Inferior parietal cortex (tissue), 1 donor: Measurements from ENCODE around the gene MCHR1.

ENCODE experiments used
- DNase-seq: peaks from one replicate; pipeline ENCODE4 v3.0.0-alpha.2; 2016; ENCODE audit errors: extremely low spot score

The MCHR1 gene

DNA sequence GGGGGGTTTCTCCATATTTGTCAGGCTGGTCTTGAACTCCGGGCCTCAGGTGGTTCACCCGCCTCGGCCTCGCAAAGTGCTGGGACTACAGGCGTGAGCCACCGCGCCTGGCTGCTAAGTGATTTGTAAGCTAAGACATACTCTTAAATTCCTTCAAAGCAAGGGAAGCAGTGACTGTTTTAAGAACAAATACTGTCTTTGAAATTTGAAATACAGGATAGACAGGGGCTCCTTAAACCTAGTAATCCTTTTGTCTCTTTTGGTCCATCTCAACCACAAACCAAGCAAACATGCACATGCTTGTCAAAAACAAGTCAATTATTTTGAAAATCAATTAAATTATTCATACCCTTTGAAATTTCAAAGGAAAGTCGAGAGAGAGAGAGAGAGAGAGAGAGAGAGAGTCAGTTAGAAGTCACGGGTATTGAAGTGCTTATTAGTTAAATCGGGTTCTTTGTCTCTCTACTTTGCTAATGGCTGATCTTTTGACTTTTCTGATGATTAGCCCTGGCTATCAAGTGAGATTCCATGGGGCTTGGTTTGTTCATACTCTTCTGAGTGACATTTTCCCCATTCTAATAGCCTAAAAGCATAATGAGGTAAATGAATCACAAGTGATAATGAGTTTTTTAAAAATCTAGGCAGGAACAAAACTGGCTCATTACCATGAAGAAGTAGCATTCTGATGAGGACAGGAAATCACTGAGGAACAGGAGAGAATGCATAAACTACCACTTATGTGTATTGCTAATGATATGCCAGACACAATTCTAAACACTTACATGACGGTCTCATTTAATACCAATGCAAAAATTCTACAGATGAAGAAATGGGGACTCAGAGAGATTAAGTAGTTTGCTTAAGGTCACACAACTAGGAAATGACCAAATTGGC lies 48.0 kb downstream of the MCHR1 start:
- DNase-seq, result no peak

DNA sequence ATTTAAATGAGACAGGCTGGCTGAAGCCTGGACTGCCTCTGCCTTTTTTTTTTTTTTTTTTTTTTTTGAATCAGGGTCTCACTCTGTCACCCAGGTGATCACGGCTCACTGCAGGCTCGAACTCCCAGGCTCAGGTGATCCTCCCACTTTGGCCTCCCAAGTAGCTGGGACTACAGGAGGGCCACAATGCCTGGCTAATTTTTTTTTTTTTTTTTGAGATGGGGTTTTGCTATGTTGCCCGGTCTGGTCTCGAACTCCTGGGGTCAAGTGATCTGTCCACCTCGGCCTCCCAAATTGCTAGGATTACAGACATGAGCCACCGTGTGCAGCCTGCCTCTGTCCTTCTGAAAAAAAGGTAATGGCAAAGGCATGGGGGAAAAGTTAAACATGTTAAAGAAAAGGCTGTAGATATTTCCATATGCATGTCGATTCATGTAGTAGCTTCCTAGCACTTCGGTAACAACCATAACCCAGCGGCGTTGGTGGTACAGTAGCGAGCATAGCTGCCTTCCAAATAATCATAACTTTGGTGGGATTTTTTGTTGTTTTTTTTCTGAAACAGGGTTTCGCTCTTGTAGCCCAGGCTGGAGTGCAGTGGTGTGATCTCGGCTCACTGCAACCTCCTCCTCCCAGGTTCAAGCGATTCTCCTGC lies 48.8 kb downstream of the MCHR1 start:
- DNase-seq, result no peak

DNA sequence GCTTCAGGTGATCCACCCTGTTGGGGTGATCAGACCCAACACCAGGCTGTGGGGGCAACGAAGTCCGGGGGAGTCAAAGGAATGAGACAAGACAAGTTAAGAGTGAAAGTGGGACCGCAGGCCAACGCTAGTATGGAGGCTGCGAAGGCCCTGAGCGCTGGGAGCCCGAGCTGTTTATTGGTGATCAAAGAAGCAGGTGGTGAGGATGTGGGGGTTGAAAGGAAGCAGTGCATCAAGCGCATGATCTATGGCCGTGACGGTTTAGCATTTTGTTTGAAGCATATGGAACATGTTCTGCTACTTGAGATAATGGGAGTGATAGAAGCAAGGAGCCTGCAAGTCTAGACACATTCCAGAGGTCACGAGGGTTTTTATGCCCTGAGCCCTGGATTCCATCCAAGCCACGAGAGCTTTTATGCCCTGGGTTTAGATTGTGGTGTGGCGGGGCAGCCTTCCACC lies 49.5 kb downstream of the MCHR1 start:
- no peak for DNase-seq

DNA sequence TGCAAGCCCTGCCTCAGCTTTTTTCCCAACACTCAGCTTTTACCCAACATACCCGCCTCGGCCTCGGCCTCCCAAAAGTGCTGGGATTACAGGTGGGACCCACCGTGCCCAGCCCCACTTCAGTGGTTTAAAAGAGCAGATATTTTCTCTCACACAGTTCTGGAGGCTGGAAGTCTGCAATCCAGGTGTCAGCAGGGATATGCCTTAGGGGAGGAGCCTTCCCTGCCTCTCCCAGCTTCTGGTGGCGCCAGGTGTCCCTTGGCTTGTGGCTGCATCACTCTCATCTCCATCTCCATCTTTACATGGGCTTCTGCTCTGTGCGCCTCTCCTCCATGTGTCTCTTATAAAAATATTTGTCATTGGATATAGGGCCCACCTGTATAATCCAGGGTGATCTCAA lies 50.0 kb downstream of the MCHR1 start:
- DNase-seq, result no peak
